Measurements from ENCODE around the gene C22orf15. TPM values are rescaled to one million over a fixed set of nuclear protein-coding genes. Genes with fewer than 3 reads are reported as not detected.

C22orf15 gene
- total RNA-seq, 1 experiment from 2014 or later, result not detected

DNA sequence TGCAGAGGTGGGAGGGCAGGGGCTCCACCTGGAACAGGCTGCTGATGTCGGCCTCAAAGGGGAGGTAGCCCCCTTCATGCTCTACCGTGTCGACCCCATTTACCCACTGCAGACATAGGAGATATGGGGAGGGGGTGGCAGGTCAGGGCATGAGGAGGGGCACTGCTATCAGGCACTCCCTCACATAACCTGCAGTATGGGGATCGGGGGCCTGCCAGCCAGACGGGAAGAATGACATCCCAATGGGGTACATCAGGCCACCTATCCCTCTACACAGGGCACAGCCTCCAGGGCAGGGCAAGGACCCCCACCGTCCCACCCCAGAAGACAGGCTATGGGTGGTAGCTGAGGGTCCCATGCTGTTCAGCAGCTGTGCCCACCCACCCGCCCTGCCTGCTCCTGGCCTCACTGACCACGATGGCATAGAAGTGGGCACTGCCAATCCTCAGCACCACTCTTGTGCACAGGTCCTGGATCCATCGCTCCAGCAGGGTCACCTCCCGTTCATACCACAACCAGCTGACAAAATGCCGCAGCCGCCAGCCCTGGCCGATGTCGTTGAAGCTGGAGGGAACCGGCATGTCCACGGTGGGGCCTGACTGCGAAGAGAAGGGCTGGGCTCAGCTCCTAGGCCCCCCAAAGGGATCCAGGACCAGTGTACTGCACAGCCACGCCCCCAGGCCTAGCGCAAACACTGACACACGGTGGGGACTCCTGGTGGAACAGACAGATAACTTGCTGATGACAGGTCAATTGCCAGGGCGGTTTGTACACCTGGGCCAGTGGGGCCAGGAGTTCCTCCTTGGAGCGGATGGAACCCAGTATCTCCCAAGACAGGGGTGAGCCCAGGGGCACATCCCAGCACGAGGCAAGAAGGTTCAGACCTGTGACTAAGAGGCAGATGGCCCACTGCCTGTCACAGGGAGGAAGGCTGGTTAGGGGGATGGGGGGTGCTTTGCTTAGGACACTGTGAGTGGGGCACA lies 47.9 kb upstream of the C22orf15 start:
- Histone ChIP-seq H3K27ac (no peak overlapping the region), H3K27me3 (ENCODE audit: insufficient read depth, low read depth) (no peaks in the 10 kb centered on the region), H3K79me2 (ENCODE audit: low read depth) (peaks cover 10% of the 10 kb centered on the region), H3K4me1 (replicated peaks; ENCODE audit: insufficient read depth) (0 out of 2 replicates have a peak, but pooled peaks cover 8% of the 10 kb centered on the region), H3K9me2 (ENCODE audit: insufficient read depth) (no peaks in the 10 kb centered on the region), H3K9me3 (ENCODE audit: insufficient read depth, low read depth) (no peaks in the 10 kb centered on the region), H3K4me2 (no peak overlapping the region), H3F3A (ENCODE audit: insufficient read depth, low read depth) (peaks cover 9% of the 10 kb centered on the region; the same call in 1 of the 2 replicates), H3K4me3 (no peak overlapping the region), H4K20me1 (ENCODE audit: insufficient read depth) (no peaks in the 10 kb centered on the region), H3K36me3 (ENCODE audit: low read depth) (0 out of 2 replicates have a peak, but pooled peaks cover 2% of the 10 kb centered on the region), H2AFZ (no peak overlapping the region)
- POLR2A ChIA-PET (ENCODE audit: unreplicated experiment), result interaction anchor here (0.6 to 0.7 kb wide), 2 partner anchors 56 to 60 kb away, joined by 3 to 6 read pairs; no protein-coding TSS in a partner anchor
- no TSS peak for BruUV-seq (replicated peaks)
- intact Hi-C loops (cut with micrococcal nuclease; ENCODE audit: unreplicated experiment), result no loop called here
- CTCF ChIA-PET, result interaction anchor here (0.6 kb wide), 1 partner anchor 55 kb away, joined by 6 read pairs; no protein-coding TSS in a partner anchor
- no peak for DNase-seq
- no peak for TF ChIP-seq EZH2 (IDR thresholded peaks at IDR 0.05; ENCODE audit: low read depth)
- TF ChIP-seq CTCF (conservative IDR thresholded peaks at IDR 0.05), result no peak

GRCh38 chr22:23715806-23716375 lies 46.9 kb upstream of the C22orf15 start:
- BruUV-seq (replicated peaks), result no TSS peak
- intact Hi-C loops (cut with micrococcal nuclease; ENCODE audit: unreplicated experiment), result no loop called here
- no peaks in the 10 kb centered on the region for H4K20me1 ChIP-seq (ENCODE audit: insufficient read depth)
- POLR2A ChIA-PET (ENCODE audit: unreplicated experiment), result no interaction called here
- TF ChIP-seq CTCF (conservative IDR thresholded peaks at IDR 0.05), result no peak
- no peak for TF ChIP-seq EZH2 (IDR thresholded peaks at IDR 0.05; ENCODE audit: low read depth)
- no peaks in the 10 kb centered on the region for H3K9me2 ChIP-seq (ENCODE audit: insufficient read depth)
- H3K9me3 ChIP-seq (ENCODE audit: insufficient read depth, low read depth), result no peaks in the 10 kb centered on the region
- H3K36me3 ChIP-seq (ENCODE audit: low read depth), result no peaks in the 10 kb centered on the region
- peak overlapping the region; percentile 92; the same call in 1 of the 2 replicates for H3K4me3 ChIP-seq
- peaks cover 10% of the 10 kb centered on the region for H3K79me2 ChIP-seq (ENCODE audit: low read depth)
- no peaks in the 10 kb centered on the region for H3K27me3 ChIP-seq (ENCODE audit: insufficient read depth, low read depth)
- H3K4me2 ChIP-seq, result peak overlapping the region; percentile 91
- H3K4me1 ChIP-seq (replicated peaks; ENCODE audit: insufficient read depth), result 0 out of 2 replicates have a peak, but pooled peaks cover 8% of the 10 kb centered on the region
- no peak overlapping the region for H2AFZ ChIP-seq
- no peak for DNase-seq
- H3K27ac ChIP-seq, result no peak overlapping the region
- CTCF ChIA-PET, result no interaction called here
- peaks cover 9% of the 10 kb centered on the region; the same call in 1 of the 2 replicates for H3F3A ChIP-seq (ENCODE audit: insufficient read depth, low read depth)
